ENCODE data around the gene BCL2L2. TPM values are rescaled to one million over a fixed set of nuclear protein-coding genes. Genes with fewer than 3 reads are reported as not detected.

Gene BCL2L2
- total and polyA plus RNA-seq, 2 donors from 2014 or later = 35.6 to 43.6 TPM

GRCh38 chr14:23346693-23347405 is 40.2 kb downstream of the BCL2L2 start:
- no peak for TF ChIP-seq CTCF (IDR thresholded peaks at IDR 0.05; ENCODE audit: borderline replicate concordance, extremely low read depth, insufficient read depth)
- Histone ChIP-seq H3K9me3 (ENCODE audit: control insufficient read depth in 2 of 3, insufficient read depth in 1 of 3, low read length in 3 of 3) (no peaks in the 10 kb centered on the region), H3K4me1 (ENCODE audit: control insufficient read depth in 2 of 3, insufficient read depth in 2 of 3, low read depth in 1 of 3, low read length in 3 of 3) (peaks cover 0 to 2% (median 0%) of the 10 kb centered on the region in 3 donors), H3K27ac (ENCODE audit: low read depth in 2 of 2, low read length in 2 of 2) (no peak overlapping the region), H3K4me3 (ENCODE audit: low read length in 3 of 3) (no peak overlapping the region), H3K36me3 (ENCODE audit: control insufficient read depth in 2 of 3, insufficient read depth in 3 of 3, low read length in 3 of 3) (no peaks in the 10 kb centered on the region), H3K27me3 (ENCODE audit: control insufficient read depth, insufficient read depth, low read length) (no peaks in the 10 kb centered on the region), H3K9ac (ENCODE audit: low read length in 3 of 3) (no peak overlapping the region)
- DNase-seq (no peak), FAIRE-seq (no peak)
- intact Hi-C loops (cut with DNase I) = no loop called here

GRCh38 chr14:23347406-23348296 is 41.0 kb downstream of the BCL2L2 start:
- Histone ChIP-seq H3K27me3 (ENCODE audit: control insufficient read depth, insufficient read depth, low read length) (no peaks in the 10 kb centered on the region), H3K4me1 (ENCODE audit: control insufficient read depth in 2 of 3, insufficient read depth in 2 of 3, low read depth in 1 of 3, low read length in 3 of 3) (peaks cover 0 to 5% (median 0%) of the 10 kb centered on the region in 3 donors), H3K9me3 (ENCODE audit: control insufficient read depth in 2 of 3, insufficient read depth in 1 of 3, low read length in 3 of 3) (no peaks in the 10 kb centered on the region), H3K4me3 (ENCODE audit: low read length in 3 of 3) (no peak overlapping the region), H3K27ac (ENCODE audit: low read depth in 2 of 2, low read length in 2 of 2) (no peak overlapping the region), H3K9ac (ENCODE audit: low read length in 3 of 3) (no peak overlapping the region), H3K36me3 (ENCODE audit: control insufficient read depth in 2 of 3, insufficient read depth in 3 of 3, low read length in 3 of 3) (no peaks in the 10 kb centered on the region)
- no peak for TF ChIP-seq CTCF (IDR thresholded peaks at IDR 0.05; ENCODE audit: borderline replicate concordance, extremely low read depth, insufficient read depth)
- DNase-seq (no peak), FAIRE-seq (no peak)
- intact Hi-C loops (cut with DNase I) = no loop called here

GRCh38 chr14:23348297-23348655 is 41.6 kb downstream of the BCL2L2 start:
- H3K27ac ChIP-seq (ENCODE audit: low read depth in 2 of 2, low read length in 2 of 2) = no peak overlapping the region
- FAIRE-seq (no peak), DNase-seq (no peak)
- TF ChIP-seq CTCF (IDR thresholded peaks at IDR 0.05; ENCODE audit: borderline replicate concordance, extremely low read depth, insufficient read depth) = no peak
- H3K27me3 ChIP-seq (ENCODE audit: control insufficient read depth, insufficient read depth, low read length) = no peaks in the 10 kb centered on the region
- no peaks in the 10 kb centered on the region for H3K36me3 ChIP-seq (ENCODE audit: control insufficient read depth in 2 of 3, insufficient read depth in 3 of 3, low read length in 3 of 3)
- H3K4me1 ChIP-seq (ENCODE audit: control insufficient read depth in 2 of 3, insufficient read depth in 2 of 3, low read depth in 1 of 3, low read length in 3 of 3) = peaks cover 0 to 7% (median 0%) of the 10 kb centered on the region in 3 donors
- H3K9me3 ChIP-seq (ENCODE audit: control insufficient read depth in 2 of 3, insufficient read depth in 1 of 3, low read length in 3 of 3) = no peaks in the 10 kb centered on the region
- no peak overlapping the region for H3K9ac ChIP-seq (ENCODE audit: low read length in 3 of 3)
- no peak overlapping the region for H3K4me3 ChIP-seq (ENCODE audit: low read length in 3 of 3)
- intact Hi-C loops (cut with DNase I) = no loop called here
